OCI-LY7 (cell line): ENCODE results near the gene BGLAP. TPM values are rescaled to one million over a fixed set of nuclear protein-coding genes. Genes with fewer than 3 reads are reported as not detected.

ENCODE experiments used
- BruUV-seq: library from RNA; stranded (reverse); fragments of 400-500 nt; replicated peaks from 2 replicates; lab custom pipeline; 2021; lab: Mats Ljungman, UMichigan
- CTCF ChIA-PET: fragments of 300-600 bp; sonication (Branson Sonifier 250); formaldehyde crosslinking; loops from one replicate; lab custom pipeline; 2022; ENCODE audit warnings: antibody characterized with exemption; ENCODE audit not compliant: unreplicated experiment; lab: Charles Lee
- POLR2A ChIA-PET: fragments of 300-600 bp; sonication (Branson Sonifier 250); formaldehyde crosslinking; loops from one replicate; lab custom pipeline; 2022; ENCODE audit warnings: antibody characterized with exemption; lab: Charles Lee
- DNase-seq: peaks from one replicate; pipeline ENCODE4 v3.0.0-alpha.2; 2015; ENCODE audit warnings: low spot score
- H2AFZ ChIP-seq: fragments of 200-600 bp; sonication (generic), shearing (Covaris generic); 2 replicates; pipeline ENCODE4 v1.6.1; 2014; ENCODE audit warnings: mild to moderate bottlenecking, antibody characterized with exemption, low read length, moderate library complexity
- H3K27ac ChIP-seq: fragments of 200-600 bp; sonication (generic); 2 replicates; pipeline ENCODE4 v1.5.1; 2014; ENCODE audit warnings: mixed run types, low read depth, mild to moderate bottlenecking, moderate library complexity, low read length, inconsistent platforms; ENCODE audit not compliant: poor library complexity, severe bottlenecking
- H3K36me3 ChIP-seq: fragments of 200-600 bp; sonication (generic); 2 replicates; pipeline ENCODE4 v1.6.1; 2014; ENCODE audit warnings: mild to moderate bottlenecking, antibody characterized with exemption, low read length, moderate library complexity, mixed read lengths; ENCODE audit not compliant: insufficient read depth
- H3K4me1 ChIP-seq: fragments of 200-600 bp; sonication (generic); 2 replicates; pipeline ENCODE4 v1.5.1; 2014; ENCODE audit warnings: mild to moderate bottlenecking, low read length; ENCODE audit not compliant: insufficient read depth, poor library complexity, severe bottlenecking
- H3K4me2 ChIP-seq: fragments of 200-600 bp; sonication (generic); 2 replicates; pipeline ENCODE4 v1.6.1; 2014; ENCODE audit warnings: mild to moderate bottlenecking, low read length
- H3K4me3 ChIP-seq: fragments of 200-600 bp; sonication (generic); 2 replicates; pipeline ENCODE4 v1.5.1; 2014; ENCODE audit warnings: mild to moderate bottlenecking, low read depth, low read length; ENCODE audit not compliant: poor library complexity, severe bottlenecking
- H3K79me2 ChIP-seq: fragments of 200-600 bp; sonication (generic); 2 replicates; pipeline ENCODE4 v1.6.1; 2016; ENCODE audit warnings: low read depth, mild to moderate bottlenecking, low read length, moderate library complexity, mixed read lengths; ENCODE audit not compliant: insufficient read depth
- H3K9me2 ChIP-seq: fragments of 200-600 bp; sonication (generic); 2 replicates; pipeline ENCODE4 v1.6.1; 2016; ENCODE audit warnings: mild to moderate bottlenecking, low read length, mixed read lengths; ENCODE audit not compliant: insufficient read depth
- H3K9me3 ChIP-seq: fragments of 200-600 bp; sonication (generic); 2 replicates; pipeline ENCODE4 v1.6.1; 2014; ENCODE audit warnings: mild to moderate bottlenecking, mixed run types, low read length, mixed read lengths
- H4K20me1 ChIP-seq: fragments of 200-600 bp; sonication (generic); 2 replicates; pipeline ENCODE4 v1.6.1; 2014; ENCODE audit warnings: mild to moderate bottlenecking, antibody characterized with exemption, low read length, moderate library complexity, mixed read lengths; ENCODE audit not compliant: insufficient read depth
- EZH2phosphoT487 ChIP-seq: fragments of 200-600 bp; sonication (generic); IDR thresholded peaks from 2 replicates; pipeline ENCODE4 v1.6.1; 2018; ENCODE audit warnings: low read depth, borderline replicate concordance, mild to moderate bottlenecking, mixed run types, antibody characterized with exemption, low read length, moderate library complexity, mixed read lengths
- intact Hi-C: fragments of 100-400 bp; cut with micrococcal nuclease; formaldehyde crosslinking; loops from one replicate; pipeline ENCODE4 v1.10.0; 2022; ENCODE audit not compliant: unreplicated experiment
- total RNA-seq, 2 experiments: library from RNA; depleted of rRNA in 1 of 2; stranded (reverse); fragments of >200 nt in 1 of 2; shearing (Covaris generic) in 1 of 2; gene quantifications; 2 replicates each; pipeline ENCODE4 v1.2.3, GENCODE V29; 2014 to 2022
- TF ChIP-seq, protein P1 (sequence below): fragments of 200-600 bp; sonication (generic); conservative IDR thresholded peaks from 2 replicates; pipeline ENCODE4 v1.5.1; 2014; ENCODE audit warnings: mild to moderate bottlenecking, antibody characterized with exemption, low read length, moderate library complexity, mixed read lengths

Gene BGLAP
- total RNA-seq, 2 experiments from 2014 or later = 3.7 to 6.0 TPM

DNA sequence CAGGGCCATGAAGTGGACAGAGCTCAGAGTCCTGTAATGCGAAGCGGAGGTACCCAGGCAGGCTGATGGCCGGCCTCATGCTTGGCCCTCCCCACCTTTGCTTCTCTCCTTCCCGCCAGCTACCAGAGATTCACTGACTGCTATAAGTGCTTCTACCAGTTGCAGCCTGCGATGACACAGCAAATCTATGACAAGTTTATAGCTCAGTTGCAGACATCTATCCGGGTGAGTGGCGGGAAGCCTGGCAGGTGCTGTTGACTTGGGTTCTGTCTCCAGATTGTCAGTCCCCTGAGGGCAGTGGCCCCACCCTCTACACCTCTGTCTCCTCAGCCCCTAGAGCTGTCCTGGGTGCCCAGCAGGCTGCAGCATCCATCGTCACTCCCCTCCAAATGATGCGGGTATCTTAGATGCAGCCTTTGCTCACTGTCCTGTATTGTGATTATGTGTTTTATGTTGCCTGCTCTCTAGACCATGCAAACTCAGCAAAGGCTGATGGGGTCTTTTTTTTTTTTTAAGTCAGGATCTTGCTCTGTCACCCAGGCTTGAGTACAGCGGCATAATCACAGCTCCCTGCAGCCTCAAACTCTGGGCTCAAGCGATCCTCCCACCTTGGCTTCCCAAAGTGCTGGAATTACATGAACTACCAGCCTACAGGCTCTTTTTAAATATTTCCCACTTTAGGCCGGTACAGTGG lies 9.6 kb upstream of the BGLAP start:
- H4K20me1 ChIP-seq = no peaks in the 10 kb centered on the region
- H3K36me3 ChIP-seq = peaks cover 35% of the 10 kb centered on the region
- POLR2A ChIA-PET = interaction anchor here (0.6 to 1.3 kb wide), 5 partner anchors 9 to 251 kb away, joined by 3 to 6 read pairs (median 3); no protein-coding TSS in a partner anchor
- no peak overlapping the region for H3K4me3 ChIP-seq
- no peaks in the 10 kb centered on the region for H3K9me2 ChIP-seq
- intact Hi-C loops = no loop called here
- no peaks in the 10 kb centered on the region for H3K79me2 ChIP-seq
- no peak for TF ChIP-seq EZH2phosphoT487
- TF ChIP-seq, protein P1, sequence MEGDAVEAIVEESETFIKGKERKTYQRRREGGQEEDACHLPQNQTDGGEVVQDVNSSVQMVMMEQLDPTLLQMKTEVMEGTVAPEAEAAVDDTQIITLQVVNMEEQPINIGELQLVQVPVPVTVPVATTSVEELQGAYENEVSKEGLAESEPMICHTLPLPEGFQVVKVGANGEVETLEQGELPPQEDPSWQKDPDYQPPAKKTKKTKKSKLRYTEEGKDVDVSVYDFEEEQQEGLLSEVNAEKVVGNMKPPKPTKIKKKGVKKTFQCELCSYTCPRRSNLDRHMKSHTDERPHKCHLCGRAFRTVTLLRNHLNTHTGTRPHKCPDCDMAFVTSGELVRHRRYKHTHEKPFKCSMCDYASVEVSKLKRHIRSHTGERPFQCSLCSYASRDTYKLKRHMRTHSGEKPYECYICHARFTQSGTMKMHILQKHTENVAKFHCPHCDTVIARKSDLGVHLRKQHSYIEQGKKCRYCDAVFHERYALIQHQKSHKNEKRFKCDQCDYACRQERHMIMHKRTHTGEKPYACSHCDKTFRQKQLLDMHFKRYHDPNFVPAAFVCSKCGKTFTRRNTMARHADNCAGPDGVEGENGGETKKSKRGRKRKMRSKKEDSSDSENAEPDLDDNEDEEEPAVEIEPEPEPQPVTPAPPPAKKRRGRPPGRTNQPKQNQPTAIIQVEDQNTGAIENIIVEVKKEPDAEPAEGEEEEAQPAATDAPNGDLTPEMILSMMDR = no peak
- no peaks in the 10 kb centered on the region for H3K9me3 ChIP-seq
- no peak overlapping the region for H3K27ac ChIP-seq
- H2AFZ ChIP-seq = no peak overlapping the region
- no peak overlapping the region for H3K4me2 ChIP-seq
- H3K4me1 ChIP-seq = no peaks in the 10 kb centered on the region
- no TSS peak for BruUV-seq
- CTCF ChIA-PET = no interaction called here
- no peak for DNase-seq

DNA sequence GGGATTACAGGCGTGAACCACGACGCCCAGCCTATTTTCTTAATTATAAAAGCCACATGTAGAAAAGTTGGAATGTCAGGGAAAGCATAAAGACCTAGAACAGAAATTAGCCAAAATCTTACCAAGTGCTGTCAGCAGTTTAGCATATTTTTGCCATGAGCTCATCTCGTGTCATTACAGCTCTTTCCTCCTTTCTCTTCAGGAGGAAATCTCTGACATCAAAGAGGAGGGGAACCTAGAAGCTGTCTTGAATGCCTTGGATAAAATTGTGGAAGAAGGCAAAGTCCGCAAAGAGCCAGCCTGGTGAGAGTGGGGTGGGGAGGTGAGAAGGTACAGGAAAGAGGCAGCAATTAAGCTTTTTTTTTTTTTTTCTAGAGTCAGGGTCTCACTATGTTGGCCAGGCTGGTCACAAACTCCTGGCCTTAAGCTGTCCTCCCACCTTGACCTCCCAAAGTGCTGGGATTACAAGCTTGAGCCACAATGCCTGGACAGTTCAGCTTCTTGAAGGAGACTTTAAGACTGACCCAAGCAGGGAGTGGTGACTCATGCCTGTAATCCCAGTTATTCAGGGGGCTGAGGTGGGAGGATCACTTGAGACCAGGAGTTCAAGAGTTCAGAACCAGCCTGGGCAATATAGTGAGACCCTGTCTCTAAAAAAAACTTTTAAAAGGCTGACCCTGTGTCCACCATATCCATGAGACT lies 8.4 kb upstream of the BGLAP start:
- Histone ChIP-seq H3K9me3 (no peaks in the 10 kb centered on the region), H3K79me2 (no peaks in the 10 kb centered on the region), H3K4me1 (no peaks in the 10 kb centered on the region), H3K4me2 (no peak overlapping the region), H4K20me1 (no peaks in the 10 kb centered on the region), H3K27ac (no peak overlapping the region), H3K36me3 (peaks cover 39% of the 10 kb centered on the region), H3K4me3 (no peak overlapping the region), H3K9me2 (no peaks in the 10 kb centered on the region), H2AFZ (no peak overlapping the region)
- ChIA-PET CTCF (interaction anchor here (0.6 kb wide), 1 partner anchor 23 kb away, joined by 4 read pairs; no protein-coding TSS in a partner anchor), POLR2A (interaction anchor here (0.7 to 1.3 kb wide), 3 partner anchors 9 to 301 kb away, joined by 3 to 6 read pairs (median 3); no protein-coding TSS in a partner anchor)
- TF ChIP-seq EZH2phosphoT487 = no peak
- TF ChIP-seq, protein P1 = no peak
- no peak for DNase-seq
- intact Hi-C loops = no loop called here
- BruUV-seq = no TSS peak

DNA sequence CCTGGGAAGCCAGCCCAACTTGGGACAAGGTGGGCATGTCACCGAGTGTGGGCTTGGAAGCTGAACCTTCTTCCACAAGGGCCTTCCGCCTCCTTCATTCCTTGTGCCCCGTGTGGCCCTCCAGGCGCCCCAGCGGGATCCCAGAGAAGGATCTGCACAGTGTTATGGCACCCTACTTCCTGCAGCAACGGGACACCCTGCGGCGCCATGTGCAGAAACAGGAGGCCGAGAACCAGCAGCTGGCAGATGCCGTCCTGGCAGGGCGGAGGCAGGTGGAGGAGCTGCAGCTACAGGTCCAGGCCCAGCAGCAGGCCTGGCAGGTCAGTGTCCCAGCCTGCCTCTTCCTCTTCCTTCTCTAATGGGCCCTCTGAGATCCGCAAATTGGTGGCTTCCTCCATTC lies 5.8 kb upstream of the BGLAP start:
- BruUV-seq = no TSS peak
- H3K9me2 ChIP-seq = no peaks in the 10 kb centered on the region
- no peak overlapping the region for H3K4me3 ChIP-seq
- no peak for DNase-seq
- ChIA-PET CTCF (no interaction called here), POLR2A (no interaction called here)
- H3K4me1 ChIP-seq = no peaks in the 10 kb centered on the region
- intact Hi-C loops = no loop called here
- no peak overlapping the region for H3K27ac ChIP-seq
- TF ChIP-seq EZH2phosphoT487 = no peak
- no peaks in the 10 kb centered on the region for H4K20me1 ChIP-seq
- no peaks in the 10 kb centered on the region for H3K9me3 ChIP-seq
- no peak overlapping the region for H2AFZ ChIP-seq
- no peak overlapping the region for H3K4me2 ChIP-seq
- peaks cover 52% of the 10 kb centered on the region; the same call in 1 of the 2 replicates for H3K36me3 ChIP-seq
- H3K79me2 ChIP-seq = no peaks in the 10 kb centered on the region
